Mesenchymal stem cell (in vitro differentiated cells and primary cell): ENCODE measurements around the gene MITD1.

Experiments
- DNase-seq: peaks from one replicate; pipeline ENCODE4 v3.0.0-alpha.2; 2013
- H2AFZ ChIP-seq: one replicate; pipeline ENCODE4 v1.6.1; 2013; ENCODE audit warnings: low read depth, mild to moderate bottlenecking, control low read depth, inconsistent platforms, low read length, moderate library complexity
- H2AK5ac ChIP-seq: 2 replicates; pipeline ENCODE4 v1.6.1; 2013; ENCODE audit warnings: low read length, moderate library complexity, mild to moderate bottlenecking, inconsistent platforms; ENCODE audit not compliant: severe bottlenecking
- H2BK120ac ChIP-seq: one replicate; pipeline ENCODE4 v1.6.1; 2013; ENCODE audit warnings: low read depth, mild to moderate bottlenecking, inconsistent platforms, low read length, moderate library complexity
- H2BK12ac ChIP-seq, 2 experiments: one replicate each; pipeline ENCODE4 v1.6.1; 2013; ENCODE audit warnings: inconsistent platforms in 2 of 2, low read length in 2 of 2, mild to moderate bottlenecking in 2 of 2, moderate library complexity in 2 of 2, control low read depth in 1 of 2
- H2BK15ac ChIP-seq: one replicate; pipeline ENCODE4 v1.6.1; 2013; ENCODE audit warnings: mild to moderate bottlenecking, low read depth, inconsistent platforms; ENCODE audit not compliant: poor library complexity, severe bottlenecking
- H2BK5ac ChIP-seq: 2 replicates; pipeline ENCODE4 v1.6.1; 2013; ENCODE audit warnings: low read depth, mild to moderate bottlenecking, low read length, control low read depth, inconsistent platforms; ENCODE audit not compliant: poor library complexity, severe bottlenecking
- H3K14ac ChIP-seq, 2 experiments: one replicate each; pipeline ENCODE4 v1.6.1; 2013; ENCODE audit warnings: inconsistent platforms in 2 of 2, low read length in 2 of 2, control low read depth in 1 of 2, mild to moderate bottlenecking in 1 of 2, moderate library complexity in 1 of 2
- H3K18ac ChIP-seq, 2 experiments: one replicate each; pipeline ENCODE4 v1.6.1; 2013; ENCODE audit warnings: inconsistent platforms in 2 of 2, low read length in 2 of 2, control low read depth in 1 of 2, low read depth in 1 of 2, mild to moderate bottlenecking in 1 of 2
- H3K23ac ChIP-seq, 2 experiments: one replicate each; pipeline ENCODE4 v1.6.1; 2013; ENCODE audit warnings: inconsistent platforms in 2 of 2, low read length in 2 of 2, mild to moderate bottlenecking in 2 of 2, moderate library complexity in 2 of 2, control low read depth in 1 of 2
- H3K27ac ChIP-seq: 2 replicates; pipeline ENCODE4 v1.5.1; 2013; ENCODE audit warnings: mild to moderate bottlenecking, moderate library complexity, low read length, control low read depth, inconsistent platforms; ENCODE audit not compliant: poor library complexity, severe bottlenecking
- H3K27me3 ChIP-seq, 2 experiments: 2 replicates each; pipeline versions ENCODE4 v1.6.1 to v1.7.0; 2013; ENCODE audit warnings: low read length in 2 of 2, mild to moderate bottlenecking in 2 of 2, moderate library complexity in 2 of 2, control low read depth in 1 of 2, inconsistent platforms in 1 of 2; ENCODE audit not compliant: control insufficient read depth in 1 of 2, insufficient read depth in 1 of 2
- H3K36me3 ChIP-seq, 2 experiments: 2 replicates each; pipeline versions ENCODE4 v1.6.1 to v1.7.0; 2013; ENCODE audit warnings: low read length in 2 of 2, control low read depth in 1 of 2, inconsistent platforms in 1 of 2, low read depth in 1 of 2, mild to moderate bottlenecking in 1 of 2; ENCODE audit not compliant: insufficient read depth in 2 of 2, control insufficient read depth in 1 of 2
- H3K4ac ChIP-seq, 2 experiments: one replicate each; pipeline ENCODE4 v1.6.1; 2013; ENCODE audit warnings: inconsistent platforms in 2 of 2, low read length in 2 of 2, mild to moderate bottlenecking in 2 of 2, moderate library complexity in 2 of 2, control low read depth in 1 of 2, low read depth in 1 of 2
- H3K4me1 ChIP-seq: 2 replicates; pipeline ENCODE4 v1.6.1; 2013; ENCODE audit warnings: low read depth, low read length, control low read depth; ENCODE audit not compliant: control insufficient read depth, insufficient read depth
- H3K4me2 ChIP-seq: 2 replicates; pipeline ENCODE4 v1.6.1; 2013; ENCODE audit warnings: low read length, mild to moderate bottlenecking, inconsistent platforms; ENCODE audit not compliant: poor library complexity, severe bottlenecking
- H3K4me3 ChIP-seq, 2 experiments: 2 replicates each; pipeline versions ENCODE4 v1.5.1 to v1.7.0; 2013; ENCODE audit warnings: low read length in 2 of 2, mild to moderate bottlenecking in 2 of 2, control low read depth in 1 of 2, low read depth in 1 of 2; ENCODE audit not compliant: insufficient read depth in 1 of 2
- H3K79me1 ChIP-seq: replicated peaks from 2 replicates; pipeline ENCODE4 v1.6.1; 2013; ENCODE audit warnings: mild to moderate bottlenecking, control low read depth, low read length, inconsistent platforms; ENCODE audit not compliant: poor library complexity, severe bottlenecking
- H3K9ac ChIP-seq: 2 replicates; pipeline ENCODE4 v1.7.0; 2013; ENCODE audit warnings: mild to moderate bottlenecking, low read length, moderate library complexity
- H3K9me3 ChIP-seq: 2 replicates; pipeline ENCODE4 v1.7.0; 2013; ENCODE audit warnings: mild to moderate bottlenecking, low read length; ENCODE audit not compliant: control insufficient read depth
- H4K8ac ChIP-seq: one replicate; pipeline ENCODE4 v1.6.1; 2013; ENCODE audit warnings: inconsistent platforms, mild to moderate bottlenecking, low read length, moderate library complexity
- H4K91ac ChIP-seq: one replicate; pipeline ENCODE4 v1.6.1; 2013; ENCODE audit warnings: mild to moderate bottlenecking, low read length, inconsistent platforms
- whole genome bisulfite sequencing: methylation state at CpG from one replicate; pipeline ENCODE4 v1.1.7; 2013; ENCODE audit warnings: mixed read lengths; 5-methylcytosine and 5-hydroxymethylcytosine counted together

MITD1 gene

DNA sequence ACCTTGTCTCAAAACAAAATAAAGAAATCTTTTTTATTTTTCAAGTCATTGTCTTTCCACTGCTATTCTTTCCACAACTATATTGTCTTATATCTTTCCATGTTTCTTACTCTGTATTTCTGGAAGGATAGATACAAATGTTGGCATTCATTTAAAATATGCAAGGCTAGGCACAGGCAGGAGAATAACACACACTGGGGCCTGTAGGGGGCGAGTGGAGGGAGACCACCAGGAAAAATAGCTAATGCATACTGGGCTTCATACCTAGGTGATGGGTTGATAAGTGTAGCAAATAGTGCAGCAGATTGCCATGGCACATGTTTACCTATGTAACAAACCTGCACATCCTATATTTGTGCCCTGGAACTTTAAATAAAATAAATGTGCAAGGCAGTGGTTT, 9.7 kb upstream of the MITD1 start:
- Histone ChIP-seq H3K4me1 (no peaks in the 10 kb centered on the region), H3K4me2 (no peak overlapping the region), H3K27me3 (no peaks in the 10 kb centered on the region), H3K36me3 (peaks cover 0 to 72% of the 10 kb centered on the region in 2 experiments), H3K9me3 (no peaks in the 10 kb centered on the region), H3K14ac (no peak overlapping the region), H2AFZ (no peak overlapping the region), H3K18ac (no peak overlapping the region), H4K8ac (no peak overlapping the region), H3K27ac (no peak overlapping the region), H2AK5ac (no peak overlapping the region), H2BK12ac (no peak overlapping the region), H2BK120ac (no peak overlapping the region), H3K79me1 (peaks cover 19% of the 10 kb centered on the region), H2BK5ac (no peak overlapping the region), H4K91ac (no peak overlapping the region), H3K23ac (no peak overlapping the region), H2BK15ac (no peak overlapping the region), H3K4me3 (no peak overlapping the region), H3K4ac (no peak overlapping the region), H3K9ac (no peak overlapping the region)
- DNase-seq: no peak
- 77% methylated on average over 1 of the region's 1 CpG for WGBS

DNA sequence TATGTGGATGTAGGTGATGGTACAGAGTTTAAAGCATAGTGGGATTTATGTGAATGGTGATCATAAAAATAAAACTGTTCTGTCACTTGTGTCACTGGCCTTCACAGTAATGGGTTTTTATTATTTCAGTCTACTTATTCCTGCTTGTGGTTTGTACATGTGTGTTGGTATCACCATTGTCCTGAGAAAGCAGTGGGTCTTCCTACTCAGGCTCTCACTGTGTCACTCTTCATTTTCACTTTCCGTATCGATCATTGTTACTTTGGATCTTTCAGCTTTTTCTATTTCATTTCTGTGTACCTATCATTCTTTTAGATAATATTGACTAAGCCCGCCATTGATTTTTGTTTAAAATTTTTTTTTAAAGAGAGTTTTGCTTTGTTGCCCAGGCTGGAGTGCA, 7.5 kb upstream of the MITD1 start:
- no peak for DNase-seq
- Histone ChIP-seq H2AFZ (no peak overlapping the region), H3K4me2 (no peak overlapping the region), H3K9me3 (no peaks in the 10 kb centered on the region), H3K79me1 (peaks cover 20% of the 10 kb centered on the region), H3K4me1 (peaks cover 1% of the 10 kb centered on the region), H3K27ac (no peak overlapping the region), H3K18ac (no peak overlapping the region), H3K4ac (no peak overlapping the region), H2AK5ac (no peak overlapping the region), H4K8ac (no peak overlapping the region), H3K4me3 (no peak overlapping the region), H2BK12ac (no peak overlapping the region), H3K23ac (no peak overlapping the region), H3K14ac (no peak overlapping the region), H2BK120ac (no peak overlapping the region), H2BK5ac (no peak overlapping the region), H3K27me3 (no peaks in the 10 kb centered on the region), H4K91ac (no peak overlapping the region), H3K36me3 (peaks cover 0 to 53% of the 10 kb centered on the region in 2 experiments), H2BK15ac (no peak overlapping the region), H3K9ac (no peak overlapping the region)
- WGBS: 100% methylated on average over 1 of the region's 3 CpGs

DNA sequence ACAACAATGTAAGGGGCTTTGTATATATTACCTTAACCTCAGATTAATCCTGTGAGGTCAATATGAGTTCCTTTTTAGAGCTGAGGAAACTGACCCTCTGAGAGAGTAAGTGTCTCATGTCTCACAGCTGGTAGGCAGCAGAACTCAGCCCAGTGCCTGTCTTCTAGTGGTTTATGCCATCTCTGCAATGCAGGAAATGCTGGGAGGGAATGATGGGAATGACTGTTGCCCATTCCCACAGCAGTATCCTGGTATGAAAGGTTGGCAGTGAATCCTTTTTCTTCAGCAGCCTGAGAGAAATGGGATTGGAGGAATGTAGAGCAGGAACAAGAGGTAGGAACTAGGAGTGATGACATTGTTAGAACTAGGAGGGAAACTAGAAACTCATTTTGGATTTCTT, 6.2 kb upstream of the MITD1 start:
- no peak overlapping the region for H2BK120ac ChIP-seq
- no peak overlapping the region for H2BK15ac ChIP-seq
- no peak overlapping the region for H2AK5ac ChIP-seq
- H3K23ac ChIP-seq: no peak overlapping the region
- peaks cover 4% of the 10 kb centered on the region for H3K4me1 ChIP-seq
- no peak overlapping the region for H3K27ac ChIP-seq
- H3K4me3 ChIP-seq: no peak overlapping the region
- H3K14ac ChIP-seq: no peak overlapping the region
- H3K36me3 ChIP-seq: peaks cover 0 to 46% of the 10 kb centered on the region in 2 experiments
- no peak overlapping the region for H4K91ac ChIP-seq
- H3K4me2 ChIP-seq: no peak overlapping the region
- H3K79me1 ChIP-seq: peaks cover 23% of the 10 kb centered on the region
- no peak overlapping the region for H2AFZ ChIP-seq
- H2BK5ac ChIP-seq: no peak overlapping the region
- no peak for DNase-seq
- H4K8ac ChIP-seq: no peak overlapping the region
- no peak overlapping the region for H3K9ac ChIP-seq
- H3K18ac ChIP-seq: no peak overlapping the region
- no peak overlapping the region for H3K4ac ChIP-seq
- no peaks in the 10 kb centered on the region for H3K27me3 ChIP-seq
- H2BK12ac ChIP-seq: no peak overlapping the region
- no peaks in the 10 kb centered on the region for H3K9me3 ChIP-seq

GRCh38 chr2:99184811-99185210, 4.0 kb upstream of the MITD1 start:
- no peak for DNase-seq
- Histone ChIP-seq H3K4me2 (no peak overlapping the region), H3K4me3 (no peak overlapping the region), H3K9ac (no peak overlapping the region), H3K23ac (no peak overlapping the region), H3K79me1 (peaks cover 18% of the 10 kb centered on the region), H3K14ac (no peak overlapping the region), H2BK5ac (no peak overlapping the region), H2BK15ac (no peak overlapping the region), H2AFZ (no peak overlapping the region), H4K91ac (no peak overlapping the region), H3K9me3 (no peaks in the 10 kb centered on the region), H2AK5ac (no peak overlapping the region), H4K8ac (no peak overlapping the region), H3K36me3 (peaks cover 0 to 26% of the 10 kb centered on the region in 2 experiments), H2BK120ac (no peak overlapping the region), H3K27ac (no peak overlapping the region), H3K27me3 (no peaks in the 10 kb centered on the region), H2BK12ac (no peak overlapping the region), H3K18ac (no peak overlapping the region), H3K4me1 (peaks cover 4% of the 10 kb centered on the region), H3K4ac (no peak overlapping the region)
- 61% methylated on average over 4 of the region's 6 CpGs for WGBS
